GM21526 (cell line): Measurements from ENCODE around the gene NRP2.

Source experiments
- ATAC-seq: cut with Tn5 transposase; IDR thresholded peaks from one replicate; pipeline ENCODE4 v1.9.1; 2021; ENCODE audit warnings: moderate library complexity; ENCODE audit not compliant: unreplicated experiment, low FRiP score

NRP2 gene

DNA sequence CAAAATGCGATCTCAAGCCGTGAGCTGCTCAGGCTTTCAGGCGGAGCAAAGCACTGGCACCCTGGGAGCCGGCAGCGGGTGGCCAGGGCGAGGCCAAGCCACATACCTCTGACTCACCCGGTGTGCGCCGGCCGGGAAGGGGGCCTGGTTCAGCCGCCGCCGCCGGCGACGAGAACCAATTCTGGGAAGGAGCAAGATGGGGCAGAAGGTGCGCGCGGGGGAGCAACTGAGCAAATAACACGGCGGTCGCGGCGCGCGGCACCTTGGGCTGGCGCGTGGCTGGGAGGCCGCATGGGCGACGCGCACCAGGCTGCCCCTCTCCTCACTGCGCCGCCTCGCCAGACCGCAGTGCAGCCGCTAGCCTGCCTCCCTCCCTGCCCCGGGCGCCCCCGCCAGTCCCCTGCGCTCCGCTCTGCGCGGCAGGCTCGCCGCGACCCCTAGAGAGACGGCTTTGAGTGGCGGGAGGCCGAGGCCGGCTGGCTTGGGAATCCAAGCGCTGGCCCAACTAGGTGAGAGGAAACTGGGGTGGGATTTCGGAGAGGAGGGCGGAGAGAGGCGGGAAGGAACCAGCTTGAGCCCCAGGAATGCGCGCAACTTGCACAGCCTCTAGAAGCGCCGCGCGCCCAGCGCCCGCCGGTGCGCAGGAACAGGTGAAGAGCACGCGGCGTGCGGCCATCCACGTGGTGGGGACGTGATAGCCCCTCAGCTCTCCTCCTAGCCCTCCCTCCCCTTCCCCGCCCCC lies 3.2 kb downstream of the NRP2 start:
- ATAC-seq: no peak

DNA sequence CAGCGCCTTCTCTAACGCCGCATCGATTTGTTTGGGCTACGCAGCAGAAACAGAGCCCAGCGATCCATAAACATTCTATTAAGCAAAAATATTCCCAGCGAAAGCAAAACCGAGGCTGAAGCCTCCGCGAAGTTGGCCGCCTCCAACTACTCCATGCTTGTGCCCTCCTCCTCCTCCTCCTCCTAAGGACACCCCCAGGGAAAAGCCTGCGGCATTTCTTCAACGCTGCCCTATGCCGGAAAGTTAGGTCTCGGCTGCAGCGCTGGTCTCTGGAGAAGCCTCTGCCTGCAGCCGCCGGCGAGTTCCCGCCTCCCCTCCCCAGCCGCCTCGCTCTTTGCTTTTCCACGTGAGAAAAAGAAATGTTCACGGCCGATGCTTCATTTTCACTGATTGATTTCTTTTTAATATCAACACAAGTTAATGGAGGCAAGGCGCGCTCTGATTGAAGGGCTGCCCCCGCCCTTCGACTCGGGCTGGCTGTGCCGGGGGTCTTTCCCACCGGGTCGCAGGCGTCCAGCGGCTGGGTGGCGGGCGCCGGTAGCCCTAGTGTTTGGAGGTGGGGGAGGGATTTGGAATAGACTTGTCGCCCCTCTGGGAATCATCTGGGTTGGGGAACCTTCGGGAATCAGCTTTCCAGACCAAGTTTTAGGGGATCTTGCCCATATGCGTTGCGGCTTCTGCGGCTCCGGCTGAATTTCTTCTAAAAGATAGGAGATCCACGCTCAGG lies 3.9 kb downstream of the NRP2 start:
- no peak for ATAC-seq

- ATAC-seq: no peak
Measured at GRCh38 chr2:205686783-205687640, 4.7 kb downstream of the NRP2 start.

DNA sequence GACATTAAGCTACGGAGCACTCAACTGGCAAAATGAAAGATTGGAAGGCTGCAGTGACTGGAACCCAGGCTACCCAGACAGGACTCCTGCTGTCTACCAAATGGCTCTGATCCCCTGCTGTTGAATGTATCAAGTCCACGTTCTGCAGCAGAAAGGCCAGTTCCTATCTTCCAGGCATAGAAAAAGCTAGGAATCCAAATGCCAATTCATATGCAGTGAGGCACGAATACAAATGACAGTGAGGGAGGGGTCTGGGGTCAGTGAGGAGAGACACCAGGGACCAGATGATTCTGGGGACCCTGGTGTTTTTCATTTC lies 5.3 kb downstream of the NRP2 start:
- ATAC-seq: no peak

DNA sequence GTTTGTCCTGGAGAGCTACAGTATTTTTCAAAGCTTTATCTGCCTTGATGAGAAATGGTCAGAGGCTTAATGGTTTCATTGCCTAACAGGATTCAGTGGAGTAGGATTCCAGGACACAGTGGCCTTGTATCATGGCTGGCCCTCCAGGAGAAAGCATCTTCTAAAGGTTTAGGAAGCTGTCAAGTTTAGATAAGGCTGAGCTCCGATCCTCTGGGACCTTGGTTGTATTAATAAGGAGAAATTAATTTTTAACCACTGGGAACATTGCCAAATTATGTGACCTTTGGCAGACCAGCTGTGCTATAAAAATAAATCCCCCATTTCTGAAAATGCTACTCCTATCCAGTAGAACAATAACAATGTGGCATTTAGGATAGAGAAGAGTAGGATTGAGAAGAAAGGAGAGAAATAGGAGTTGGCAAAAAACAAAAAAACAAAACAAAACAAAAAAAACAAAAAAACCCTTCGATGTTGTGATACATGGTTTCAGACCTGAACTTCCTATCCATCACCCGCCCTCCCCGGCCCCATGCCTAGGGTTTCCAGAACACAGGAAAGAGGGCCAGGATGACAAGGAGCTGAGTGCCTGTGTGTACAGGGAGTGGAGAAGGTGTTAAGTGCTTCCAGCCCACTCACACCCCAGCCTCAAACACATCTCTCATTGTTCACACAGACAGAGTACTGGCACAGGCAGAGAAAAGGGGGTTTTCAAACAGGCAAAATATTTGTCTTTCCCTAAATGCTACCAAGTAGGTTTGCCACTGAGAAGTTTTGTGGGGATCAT lies 6.3 kb downstream of the NRP2 start:
- ATAC-seq: no peak

- ATAC-seq: no peak
Measured at GRCh38 chr2:205689820-205690219, 7.5 kb downstream of the NRP2 start.

DNA sequence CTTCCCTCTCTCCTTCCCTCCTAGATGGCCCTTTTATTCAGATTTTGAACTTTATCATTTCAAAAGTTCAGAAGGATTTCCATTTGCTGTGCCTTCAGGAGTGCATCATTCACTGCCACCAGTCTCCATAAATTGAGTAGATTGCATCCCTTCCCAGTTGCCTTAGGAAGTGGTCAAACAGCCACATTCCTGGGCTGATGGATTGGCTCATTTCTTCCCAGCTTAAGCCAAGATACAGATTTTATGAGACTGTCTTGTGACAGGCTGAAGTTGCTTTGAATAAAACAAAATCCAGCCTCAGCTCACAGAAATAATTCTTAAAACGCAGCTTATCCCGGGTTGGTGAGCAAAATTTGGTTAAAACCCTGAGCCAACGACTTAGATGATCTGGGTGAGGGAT lies 9.8 kb downstream of the NRP2 start:
- ATAC-seq: no peak

DNA sequence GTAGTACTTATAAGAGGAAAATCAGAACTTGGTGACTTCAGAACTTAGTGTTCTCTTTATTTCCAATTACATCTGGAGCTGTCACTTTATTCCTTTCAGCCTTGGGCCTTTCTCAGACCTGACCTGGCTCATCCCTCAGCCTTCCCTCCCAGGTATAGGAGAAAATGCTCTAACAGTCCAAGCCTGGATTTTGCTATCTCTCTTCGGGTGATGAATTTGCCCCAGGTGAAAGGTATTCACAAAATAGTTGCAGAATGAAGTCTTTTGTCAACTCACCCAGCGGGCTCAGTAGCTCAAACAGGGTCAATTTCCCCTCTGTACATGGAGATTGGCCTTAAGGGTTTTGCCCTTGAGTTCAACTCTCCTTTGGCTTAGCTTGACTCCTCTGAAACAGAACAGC lies 12.0 kb downstream of the NRP2 start:
- no peak for ATAC-seq

DNA sequence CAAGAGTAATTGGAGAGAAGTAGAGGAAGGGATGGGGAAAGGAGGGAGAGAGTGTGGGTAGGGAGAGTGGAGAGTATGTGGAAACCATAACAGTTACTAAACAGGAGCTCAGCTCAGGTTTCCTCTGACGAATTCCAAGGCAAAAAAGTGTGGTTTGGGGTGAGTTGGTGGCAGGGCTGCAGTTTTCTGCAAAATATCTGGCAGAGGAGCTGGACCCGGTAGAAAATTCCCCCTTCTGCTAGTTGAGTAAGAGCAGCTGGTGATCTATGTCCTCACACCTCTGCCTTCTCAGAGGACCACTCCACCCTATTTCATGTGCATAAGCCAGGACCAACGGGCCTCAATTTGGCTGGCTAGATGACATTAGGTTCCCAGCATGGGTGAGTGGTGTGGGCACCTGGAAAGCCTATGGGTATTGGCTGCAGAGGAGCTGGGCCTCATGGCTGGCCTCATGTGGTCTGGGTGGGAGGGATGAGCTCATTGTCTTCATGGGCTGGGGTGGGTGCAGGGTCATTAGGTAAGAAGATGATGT lies 13.2 kb downstream of the NRP2 start:
- ATAC-seq: no peak

DNA sequence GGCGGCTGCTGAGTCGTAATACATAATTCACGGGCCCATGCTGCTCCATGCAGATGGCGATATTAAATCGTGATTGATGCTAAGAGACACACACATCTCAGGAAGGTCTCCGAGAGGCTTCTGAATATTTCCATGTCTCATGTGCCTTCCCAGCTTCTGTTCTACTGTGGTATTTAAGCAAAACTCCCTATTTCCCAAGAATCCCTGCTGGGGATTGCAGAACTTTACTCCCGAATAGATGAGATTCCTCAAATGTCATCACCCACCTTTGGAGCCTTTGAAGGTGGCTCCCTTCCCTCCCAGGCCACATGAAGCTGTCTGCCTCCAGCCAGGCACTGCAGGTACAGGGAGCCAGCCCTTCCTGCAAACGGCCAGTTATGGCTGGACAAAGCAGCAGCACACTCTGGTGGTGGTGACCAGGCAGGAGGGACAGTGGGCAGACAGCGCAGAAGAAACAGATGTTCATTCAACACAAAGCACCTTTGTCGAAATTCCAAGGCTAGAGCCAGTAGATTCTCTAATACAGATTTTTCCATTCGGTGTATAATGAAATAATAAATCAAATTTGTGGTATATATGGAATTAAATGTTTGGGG lies 14.1 kb downstream of the NRP2 start:
- ATAC-seq: no peak

GRCh38 chr2:205696927-205697441 lies 14.7 kb downstream of the NRP2 start:
- no peak for ATAC-seq

DNA sequence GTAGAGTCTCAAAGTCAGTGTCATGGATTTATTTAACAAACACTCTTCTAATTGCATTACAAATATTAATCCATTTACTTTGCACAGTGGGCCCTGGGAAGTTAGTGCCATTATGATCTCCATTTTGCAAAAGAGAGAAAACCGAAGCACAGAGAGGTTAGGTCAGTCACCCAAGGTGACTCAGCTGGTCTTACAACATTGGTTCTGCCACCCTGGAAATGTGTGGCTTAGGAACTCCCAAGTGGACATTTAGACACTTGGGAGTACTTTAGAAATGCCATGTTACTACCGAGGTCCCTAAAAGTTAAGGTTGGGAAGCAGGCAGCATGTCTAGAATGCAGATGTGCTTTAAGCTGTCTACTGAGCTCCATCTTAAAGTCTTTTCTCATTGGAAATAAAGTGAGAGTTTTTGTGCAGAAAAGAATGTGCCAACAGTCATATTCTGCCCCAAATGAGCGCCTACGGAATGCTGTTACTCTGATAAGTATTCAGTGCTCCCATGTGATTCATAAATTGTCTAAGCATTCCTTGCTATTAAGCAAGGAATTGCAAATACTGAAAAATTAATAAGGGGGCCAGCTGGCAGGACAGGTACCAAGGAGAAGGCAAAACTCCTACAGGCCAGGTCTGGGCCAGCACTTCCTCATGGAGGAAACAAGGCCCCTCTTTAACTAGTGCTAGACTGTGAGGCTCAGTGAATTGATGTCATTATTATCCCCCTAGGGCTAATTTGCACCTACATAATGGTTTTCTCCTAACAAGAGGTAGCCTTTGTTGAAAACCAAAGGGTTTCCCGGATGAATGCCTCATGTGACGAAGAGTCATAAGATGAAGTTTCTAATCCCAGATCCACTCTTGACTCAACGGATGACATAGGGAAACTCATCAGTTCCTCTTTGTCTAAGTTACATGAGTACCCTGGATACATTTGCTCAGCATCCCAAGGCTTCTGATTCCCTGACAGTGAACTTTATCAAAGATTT lies 16.3 kb downstream of the NRP2 start:
- ATAC-seq: no peak

DNA sequence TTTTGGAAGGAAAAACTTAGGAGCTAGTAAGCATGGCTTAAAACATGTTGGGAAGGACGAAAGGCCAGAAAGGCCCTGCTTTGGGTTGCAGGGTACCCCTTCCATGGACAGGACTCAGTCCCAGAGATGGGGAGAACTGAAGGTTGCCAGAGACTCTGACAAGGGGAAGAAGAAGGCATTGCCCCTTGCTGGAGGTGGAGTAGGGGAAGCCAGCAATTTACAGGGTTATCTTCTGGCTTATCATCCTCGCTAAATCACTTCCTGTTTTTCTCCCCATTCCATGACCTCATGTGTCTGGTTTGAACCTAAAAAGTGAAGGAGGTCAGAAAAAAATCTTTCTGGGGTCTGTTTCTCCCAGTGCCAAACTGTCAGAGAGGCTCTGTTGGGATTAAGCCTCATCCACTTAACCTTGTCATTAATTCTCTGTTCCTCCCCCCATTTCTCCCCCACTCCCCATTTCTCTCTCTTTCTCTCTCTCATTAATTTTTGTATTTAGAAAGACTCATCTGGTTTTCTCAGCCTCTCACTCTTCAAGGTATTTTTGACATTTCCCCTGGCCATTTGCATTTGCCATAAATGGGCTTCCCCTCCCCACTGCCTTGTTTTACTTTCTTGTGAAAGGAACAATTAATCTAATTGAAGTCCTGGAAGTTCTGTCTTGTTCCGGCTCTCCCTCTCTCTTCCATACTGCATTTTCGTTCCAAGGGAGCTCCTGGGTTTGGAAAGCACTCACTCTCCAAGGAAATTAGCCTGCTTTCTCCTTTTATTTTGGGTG lies 17.4 kb downstream of the NRP2 start:
- no peak for ATAC-seq

GRCh38 chr2:205700331-205701132 lies 18.2 kb downstream of the NRP2 start:
- peak; percentile 86 for ATAC-seq

DNA sequence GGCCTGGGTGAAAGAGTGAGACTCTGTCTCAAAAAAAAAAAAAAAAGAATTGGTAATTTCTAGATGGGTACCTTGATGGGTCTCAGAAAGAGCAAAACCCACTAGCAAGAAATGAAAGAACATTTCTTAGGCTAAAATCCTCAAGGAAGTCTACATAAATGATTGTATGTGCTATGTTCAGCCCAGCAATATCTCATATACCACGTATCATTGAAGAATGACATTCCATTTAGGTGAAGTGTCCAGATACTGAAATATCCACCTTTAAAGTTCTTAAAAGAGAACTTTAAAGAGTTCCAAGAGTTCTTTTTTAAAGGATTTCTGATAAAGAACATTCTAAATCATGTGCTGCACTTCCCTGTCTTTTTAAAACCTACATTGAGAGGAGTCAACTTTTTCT lies 19.2 kb downstream of the NRP2 start:
- ATAC-seq: no peak

DNA sequence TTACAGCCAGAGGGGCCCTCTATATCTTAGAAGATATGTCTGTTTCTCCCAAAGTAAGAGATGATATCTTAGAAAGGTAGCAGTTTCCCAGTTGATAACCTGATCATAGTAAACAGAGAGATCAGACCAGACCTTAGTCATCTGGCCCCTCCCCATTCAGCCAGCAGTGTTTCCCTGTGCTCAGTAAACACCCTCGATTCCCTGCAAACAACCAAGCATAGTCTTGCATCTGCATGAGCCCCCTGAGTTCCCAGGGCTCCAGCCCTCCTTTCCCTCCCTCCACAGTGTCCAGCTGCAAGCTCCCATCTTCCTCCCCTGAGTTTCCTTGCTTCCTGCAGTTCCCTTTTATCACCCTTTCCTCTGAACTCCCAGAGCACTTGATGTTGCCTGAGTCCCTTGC lies 20.3 kb downstream of the NRP2 start:
- ATAC-seq: no peak

- no peak for ATAC-seq
Measured at GRCh38 chr2:205703471-205704126, 21.3 kb downstream of the NRP2 start.
